Measurements from ENCODE around the gene ADAMTS6. TPM values are rescaled to one million over a fixed set of nuclear protein-coding genes. Genes with fewer than 3 reads are reported as not detected.
A peak's percentile ranks its signal among the peaks of the same experiment; 100 is the strongest.

Gene ADAMTS6, protein sequence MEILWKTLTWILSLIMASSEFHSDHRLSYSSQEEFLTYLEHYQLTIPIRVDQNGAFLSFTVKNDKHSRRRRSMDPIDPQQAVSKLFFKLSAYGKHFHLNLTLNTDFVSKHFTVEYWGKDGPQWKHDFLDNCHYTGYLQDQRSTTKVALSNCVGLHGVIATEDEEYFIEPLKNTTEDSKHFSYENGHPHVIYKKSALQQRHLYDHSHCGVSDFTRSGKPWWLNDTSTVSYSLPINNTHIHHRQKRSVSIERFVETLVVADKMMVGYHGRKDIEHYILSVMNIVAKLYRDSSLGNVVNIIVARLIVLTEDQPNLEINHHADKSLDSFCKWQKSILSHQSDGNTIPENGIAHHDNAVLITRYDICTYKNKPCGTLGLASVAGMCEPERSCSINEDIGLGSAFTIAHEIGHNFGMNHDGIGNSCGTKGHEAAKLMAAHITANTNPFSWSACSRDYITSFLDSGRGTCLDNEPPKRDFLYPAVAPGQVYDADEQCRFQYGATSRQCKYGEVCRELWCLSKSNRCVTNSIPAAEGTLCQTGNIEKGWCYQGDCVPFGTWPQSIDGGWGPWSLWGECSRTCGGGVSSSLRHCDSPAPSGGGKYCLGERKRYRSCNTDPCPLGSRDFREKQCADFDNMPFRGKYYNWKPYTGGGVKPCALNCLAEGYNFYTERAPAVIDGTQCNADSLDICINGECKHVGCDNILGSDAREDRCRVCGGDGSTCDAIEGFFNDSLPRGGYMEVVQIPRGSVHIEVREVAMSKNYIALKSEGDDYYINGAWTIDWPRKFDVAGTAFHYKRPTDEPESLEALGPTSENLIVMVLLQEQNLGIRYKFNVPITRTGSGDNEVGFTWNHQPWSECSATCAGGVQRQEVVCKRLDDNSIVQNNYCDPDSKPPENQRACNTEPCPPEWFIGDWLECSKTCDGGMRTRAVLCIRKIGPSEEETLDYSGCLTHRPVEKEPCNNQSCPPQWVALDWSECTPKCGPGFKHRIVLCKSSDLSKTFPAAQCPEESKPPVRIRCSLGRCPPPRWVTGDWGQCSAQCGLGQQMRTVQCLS (N-terminal part only)
- 31.5 and 32.4 TPM in 2 replicates for polyA plus RNA-seq (2013)

- H3K23ac ChIP-seq (ENCODE audit: low read length) = no peak within 1 kb of the TSS
- peak within 1 kb of the TSS; percentile 76 for H3K4me3 ChIP-seq (ENCODE audit: low read depth, low read length)
- H3K79me1 ChIP-seq (ENCODE audit: low read length) = peaks cover 15% of the 10 kb centered on the region
- H2AK5ac ChIP-seq (ENCODE audit: low read length) = no peak within 1 kb of the TSS
- H2AFZ ChIP-seq (ENCODE audit: insufficient read depth, low read length, poor library complexity) = no peak within 1 kb of the TSS
- peak within 1 kb of the TSS; percentile 76 for H4K91ac ChIP-seq (ENCODE audit: low read depth, low read length)
- H3K4me2 ChIP-seq (ENCODE audit: low read length) = peak within 1 kb of the TSS; percentile 94
- no peak within 1 kb of the TSS for H4K8ac ChIP-seq (ENCODE audit: low read depth, low read length)
- H3K4ac ChIP-seq (ENCODE audit: low read depth, low read length) = peak within 1 kb of the TSS; percentile 77
- H4K12ac ChIP-seq (ENCODE audit: low read depth, low read length) = no peak within 1 kb of the TSS
- DNase-seq = peak; percentile 61 to 70
- peak within 1 kb of the TSS; percentile 91 for H2BK5ac ChIP-seq (ENCODE audit: low read depth, low read length, poor library complexity)
- H3K4me1 ChIP-seq (ENCODE audit: control insufficient read depth in 1 of 2, insufficient read depth in 2 of 2, low read length in 2 of 2) = peaks cover 2% of the 10 kb centered on the region in 2 experiments
- no peaks in the 10 kb centered on the region for H3K36me3 ChIP-seq (ENCODE audit: control insufficient read depth in 1 of 2, insufficient read depth in 2 of 2, low read length in 2 of 2)
- H3K27ac ChIP-seq (ENCODE audit: low read depth, low read length) = peak within 1 kb of the TSS; percentile 93
- peaks cover 2% of the 10 kb centered on the region for H3K9me3 ChIP-seq (ENCODE audit: insufficient read depth, low read depth, low read length)
- no peak within 1 kb of the TSS for H3K18ac ChIP-seq (ENCODE audit: low read length)
- H2BK12ac ChIP-seq (ENCODE audit: low read length) = no peak within 1 kb of the TSS
- H3K9ac ChIP-seq (ENCODE audit: low read length) = peak within 1 kb of the TSS; percentile 86
- no peak within 1 kb of the TSS for H3K14ac ChIP-seq (ENCODE audit: low read length)
- no CpG with 5 or more reads among the region's 12 CpGs for WGBS (ENCODE audit: extremely low coverage, insufficient coverage, insufficient read length)
- peaks cover 7% of the 10 kb centered on the region for H3K79me2 ChIP-seq (ENCODE audit: control insufficient read depth, insufficient read depth, low read length, poor library complexity)
- H3K27me3 ChIP-seq (ENCODE audit: insufficient read depth, low read length) = no peaks in the 10 kb centered on the region
- H2BK120ac ChIP-seq (ENCODE audit: insufficient read depth, low read length, poor library complexity) = peak within 1 kb of the TSS; percentile 58
Measured at GRCh38 chr5:65481635-65482295, at the start of gene ADAMTS6. Gene ADAMTS6, minus strand, starts transcription at chr5:65481920. Its CDS starts 8,247 bp downstream, at chr5:65473673.

DNA sequence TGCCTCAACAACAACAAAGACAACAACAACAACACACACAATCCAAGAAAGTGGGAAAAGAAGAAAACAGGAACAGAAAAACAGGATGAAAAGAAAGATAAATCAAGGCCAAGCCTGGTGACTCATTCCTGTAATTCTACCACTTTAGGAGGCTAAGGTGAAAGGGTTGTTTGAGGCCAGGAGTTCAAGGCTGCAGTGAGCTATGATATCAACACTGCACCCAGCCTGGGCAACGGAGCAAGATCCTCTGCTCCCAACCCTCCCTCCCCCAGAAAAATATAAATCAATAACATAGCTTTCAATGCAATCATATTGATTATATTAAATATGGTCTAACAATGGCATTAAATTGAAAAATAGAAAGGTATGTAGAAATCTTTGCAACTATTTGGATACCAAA is 49.2 kb upstream of the ADAMTS6 start:
- Histone ChIP-seq H2AK5ac (ENCODE audit: low read length) (no peak overlapping the region), H3K14ac (ENCODE audit: low read length) (no peak overlapping the region), H2AFZ (ENCODE audit: insufficient read depth, low read length, poor library complexity) (no peak overlapping the region), H4K12ac (ENCODE audit: low read depth, low read length) (no peak overlapping the region), H3K23ac (ENCODE audit: low read length) (no peak overlapping the region), H3K4me3 (ENCODE audit: low read depth, low read length) (no peak overlapping the region), H3K4ac (ENCODE audit: low read depth, low read length) (no peak overlapping the region), H3K79me1 (ENCODE audit: low read length) (no peaks in the 10 kb centered on the region), H2BK12ac (ENCODE audit: low read length) (no peak overlapping the region), H3K4me2 (ENCODE audit: low read length) (no peak overlapping the region), H3K9me3 (ENCODE audit: insufficient read depth, low read depth, low read length) (no peaks in the 10 kb centered on the region), H3K27me3 (ENCODE audit: insufficient read depth, low read length) (no peaks in the 10 kb centered on the region), H3K27ac (ENCODE audit: low read depth, low read length) (no peak overlapping the region), H3K79me2 (ENCODE audit: control insufficient read depth, insufficient read depth, low read length, poor library complexity) (no peaks in the 10 kb centered on the region), H4K91ac (ENCODE audit: low read depth, low read length) (no peak overlapping the region), H2BK120ac (ENCODE audit: insufficient read depth, low read length, poor library complexity) (no peak overlapping the region), H3K4me1 (ENCODE audit: control insufficient read depth in 1 of 2, insufficient read depth in 2 of 2, low read length in 2 of 2) (no peaks in the 10 kb centered on the region), H3K18ac (ENCODE audit: low read length) (no peak overlapping the region), H2BK5ac (ENCODE audit: low read depth, low read length, poor library complexity) (no peak overlapping the region), H4K8ac (ENCODE audit: low read depth, low read length) (no peak overlapping the region), H3K36me3 (ENCODE audit: control insufficient read depth in 1 of 2, insufficient read depth in 2 of 2, low read length in 2 of 2) (peaks cover 11 to 12% of the 10 kb centered on the region in 2 experiments), H3K9ac (ENCODE audit: low read length) (no peak overlapping the region)
- DNase-seq = no peak
- WGBS (ENCODE audit: extremely low coverage, insufficient coverage, insufficient read length) = no CpG with 5 or more reads among the region's 1 CpG

GRCh38 chr5:65525726-65526125 is 44.0 kb upstream of the ADAMTS6 start:
- Histone ChIP-seq H2AFZ (ENCODE audit: insufficient read depth, low read length, poor library complexity) (no peak overlapping the region), H3K4ac (ENCODE audit: low read depth, low read length) (no peak overlapping the region), H3K27me3 (ENCODE audit: insufficient read depth, low read length) (no peaks in the 10 kb centered on the region), H3K4me3 (ENCODE audit: low read depth, low read length) (no peak overlapping the region), H3K18ac (ENCODE audit: low read length) (no peak overlapping the region), H2BK120ac (ENCODE audit: insufficient read depth, low read length, poor library complexity) (no peak overlapping the region), H4K91ac (ENCODE audit: low read depth, low read length) (no peak overlapping the region), H3K14ac (ENCODE audit: low read length) (no peak overlapping the region), H3K36me3 (ENCODE audit: control insufficient read depth in 1 of 2, insufficient read depth in 2 of 2, low read length in 2 of 2) (peaks cover 11% of the 10 kb centered on the region in 2 experiments), H3K79me2 (ENCODE audit: control insufficient read depth, insufficient read depth, low read length, poor library complexity) (no peaks in the 10 kb centered on the region), H2AK5ac (ENCODE audit: low read length) (no peak overlapping the region), H3K4me1 (ENCODE audit: control insufficient read depth in 1 of 2, insufficient read depth in 2 of 2, low read length in 2 of 2) (no peaks in the 10 kb centered on the region), H3K9ac (ENCODE audit: low read length) (no peak overlapping the region), H4K12ac (ENCODE audit: low read depth, low read length) (no peak overlapping the region), H3K4me2 (ENCODE audit: low read length) (no peak overlapping the region), H3K9me3 (ENCODE audit: insufficient read depth, low read depth, low read length) (no peaks in the 10 kb centered on the region), H3K79me1 (ENCODE audit: low read length) (no peaks in the 10 kb centered on the region), H3K23ac (ENCODE audit: low read length) (no peak overlapping the region), H2BK5ac (ENCODE audit: low read depth, low read length, poor library complexity) (no peak overlapping the region), H2BK12ac (ENCODE audit: low read length) (no peak overlapping the region), H4K8ac (ENCODE audit: low read depth, low read length) (no peak overlapping the region), H3K27ac (ENCODE audit: low read depth, low read length) (no peak overlapping the region)
- no peak for DNase-seq
- no CpG with 5 or more reads among the region's 3 CpGs for WGBS (ENCODE audit: extremely low coverage, insufficient coverage, insufficient read length)
